MM.1S (cell line): ENCODE results near the gene FSHB.
A peak's percentile ranks its signal among the peaks of the same experiment; 100 is the strongest.

Experiments used
- DNase-seq: peaks from one replicate; pipeline ENCODE4 v3.0.0-alpha.2; 2015
- H2AFZ ChIP-seq: fragments of 300-600 bp; sonication (generic); 2 replicates; pipeline ENCODE4 v1.6.0; 2016; ENCODE audit warnings: antibody characterized with exemption, low read length
- H3F3A ChIP-seq: fragments of 300-600 bp; sonication (generic); 2 replicates; pipeline ENCODE4 v1.6.1; 2016; ENCODE audit warnings: mild to moderate bottlenecking, antibody characterized with exemption, low read length, moderate library complexity, mixed read lengths; ENCODE audit not compliant: insufficient read depth
- H3K27ac ChIP-seq: fragments of 300-600 bp; sonication (generic); 2 replicates; pipeline ENCODE4 v1.5.1; 2016; ENCODE audit warnings: mild to moderate bottlenecking, low read length
- H3K27me3 ChIP-seq: fragments of 300-600 bp; sonication (generic); replicated peaks from 2 replicates; pipeline ENCODE4 v1.6.0; 2016; ENCODE audit warnings: low read length; ENCODE audit not compliant: insufficient read depth
- H3K36me3 ChIP-seq: fragments of 300-600 bp; sonication (generic); replicated peaks from 2 replicates; pipeline ENCODE4 v1.6.1; 2016; ENCODE audit warnings: mild to moderate bottlenecking, low read length, mixed read lengths; ENCODE audit not compliant: insufficient read depth
- H3K4me1 ChIP-seq: fragments of 300-600 bp; sonication (generic); 2 replicates; pipeline ENCODE4 v1.6.1; 2016; ENCODE audit warnings: low read length, mixed read lengths
- H3K4me2 ChIP-seq: fragments of 300-600 bp; sonication (generic); 2 replicates; pipeline ENCODE4 v1.6.0; 2016; ENCODE audit warnings: low read depth, low read length
- H3K4me3 ChIP-seq: fragments of 300-600 bp; sonication (generic); 2 replicates; pipeline ENCODE4 v1.5.1; 2016; ENCODE audit warnings: low read length, mixed read lengths
- H3K79me2 ChIP-seq: fragments of 300-600 bp; sonication (generic); 2 replicates; pipeline ENCODE4 v1.6.1; 2016; ENCODE audit warnings: mixed run types, low read length, mixed read lengths
- H3K9ac ChIP-seq: fragments of 300-600 bp; sonication (generic); 2 replicates; pipeline ENCODE4 v1.6.1; 2016; ENCODE audit warnings: low read length, mixed read lengths
- H3K9me2 ChIP-seq: fragments of 300-600 bp; sonication (generic); replicated peaks from 2 replicates; pipeline ENCODE4 v1.6.1; 2016; ENCODE audit warnings: mild to moderate bottlenecking, low read length, mixed read lengths; ENCODE audit not compliant: insufficient read depth
- H3K9me3 ChIP-seq: fragments of 300-600 bp; sonication (generic); replicated peaks from 2 replicates; pipeline ENCODE4 v1.6.1; 2016; ENCODE audit warnings: mild to moderate bottlenecking, low read length, mixed read lengths; ENCODE audit not compliant: insufficient read depth
- H4K20me1 ChIP-seq: fragments of 300-600 bp; sonication (generic); 2 replicates; pipeline ENCODE4 v1.6.1; 2016; ENCODE audit warnings: mild to moderate bottlenecking, low read length, moderate library complexity, mixed read lengths; ENCODE audit not compliant: insufficient read depth
- EZH2 ChIP-seq: fragments of 300-600 bp; sonication (generic); optimal IDR thresholded peaks from 2 replicates; pipeline ENCODE3; 2017; ENCODE audit warnings: low read depth, mild to moderate bottlenecking, antibody characterized with exemption, low read length, mixed read lengths
- EZH2phosphoT487 ChIP-seq: fragments of 300-600 bp; sonication (generic); IDR thresholded peaks from 2 replicates; pipeline ENCODE4 v1.6.1; 2018; ENCODE audit warnings: antibody characterized with exemption, low read length
- TF ChIP-seq, protein P1 (sequence below): fragments of 300-600 bp; sonication (generic); IDR thresholded peaks from 2 replicates; pipeline ENCODE4 v1.5.1; 2016; ENCODE audit warnings: antibody characterized with exemption, low read length, mixed read lengths

The FSHB gene

DNA sequence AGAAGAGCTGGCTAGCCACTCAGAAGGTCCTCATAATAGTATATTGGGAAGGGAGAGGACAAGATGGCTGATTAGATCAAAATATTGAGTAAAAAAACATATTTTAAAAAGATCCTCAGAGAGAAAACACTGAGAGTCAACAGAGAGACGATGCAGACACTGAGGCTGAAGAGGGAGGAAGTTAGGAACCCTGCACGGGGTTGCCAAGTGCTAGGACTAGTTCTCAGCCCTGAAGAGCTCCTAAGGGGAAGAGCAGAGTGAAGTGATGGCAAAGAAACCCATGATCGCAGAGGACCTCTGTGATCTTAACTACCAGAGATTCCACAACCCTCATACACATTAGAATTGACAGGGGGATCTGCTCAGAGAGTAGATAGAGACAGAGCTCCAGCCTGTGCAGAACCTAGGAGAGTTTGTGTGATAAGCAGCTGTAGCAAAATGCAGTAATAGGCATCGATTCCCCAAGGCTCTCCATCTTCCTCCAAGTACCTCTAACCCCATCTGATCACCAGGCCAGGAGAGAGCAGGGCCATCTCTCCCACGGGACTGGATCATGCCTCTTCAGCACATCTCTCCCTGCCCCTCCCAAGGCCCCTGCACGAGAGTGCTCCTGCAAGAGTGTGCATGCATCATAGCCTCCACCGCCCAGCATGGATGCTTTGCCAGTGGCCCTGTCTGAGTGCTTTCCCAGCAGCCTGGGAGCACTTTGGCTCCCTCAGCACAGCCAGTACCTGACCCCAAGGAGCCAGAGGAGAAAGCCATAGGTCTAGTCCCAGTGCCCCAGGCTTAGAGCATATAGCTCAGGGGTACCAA lies 50.9 kb downstream of the FSHB start:
- DNase-seq, result no peak
- Histone ChIP-seq H3K36me3 (no peaks in the 10 kb centered on the region), H4K20me1 (no peaks in the 10 kb centered on the region), H3K9ac (no peak overlapping the region), H3F3A (no peaks in the 10 kb centered on the region), H3K4me3 (no peak overlapping the region), H3K4me2 (peak overlapping the region; percentile 45; the same call in 1 of the 2 replicates), H2AFZ (peak overlapping the region; percentile 7; the same call in 1 of the 2 replicates), H3K9me2 (no peaks in the 10 kb centered on the region), H3K27ac (no peak overlapping the region), H3K4me1 (peaks cover 18% of the 10 kb centered on the region), H3K79me2 (no peaks in the 10 kb centered on the region), H3K27me3 (no peaks in the 10 kb centered on the region), H3K9me3 (no peaks in the 10 kb centered on the region)
- no peak for TF ChIP-seq EZH2phosphoT487
- TF ChIP-seq, protein P1, sequence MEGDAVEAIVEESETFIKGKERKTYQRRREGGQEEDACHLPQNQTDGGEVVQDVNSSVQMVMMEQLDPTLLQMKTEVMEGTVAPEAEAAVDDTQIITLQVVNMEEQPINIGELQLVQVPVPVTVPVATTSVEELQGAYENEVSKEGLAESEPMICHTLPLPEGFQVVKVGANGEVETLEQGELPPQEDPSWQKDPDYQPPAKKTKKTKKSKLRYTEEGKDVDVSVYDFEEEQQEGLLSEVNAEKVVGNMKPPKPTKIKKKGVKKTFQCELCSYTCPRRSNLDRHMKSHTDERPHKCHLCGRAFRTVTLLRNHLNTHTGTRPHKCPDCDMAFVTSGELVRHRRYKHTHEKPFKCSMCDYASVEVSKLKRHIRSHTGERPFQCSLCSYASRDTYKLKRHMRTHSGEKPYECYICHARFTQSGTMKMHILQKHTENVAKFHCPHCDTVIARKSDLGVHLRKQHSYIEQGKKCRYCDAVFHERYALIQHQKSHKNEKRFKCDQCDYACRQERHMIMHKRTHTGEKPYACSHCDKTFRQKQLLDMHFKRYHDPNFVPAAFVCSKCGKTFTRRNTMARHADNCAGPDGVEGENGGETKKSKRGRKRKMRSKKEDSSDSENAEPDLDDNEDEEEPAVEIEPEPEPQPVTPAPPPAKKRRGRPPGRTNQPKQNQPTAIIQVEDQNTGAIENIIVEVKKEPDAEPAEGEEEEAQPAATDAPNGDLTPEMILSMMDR, result no peak
- no peak for TF ChIP-seq EZH2

- Histone ChIP-seq H3K36me3 (no peaks in the 10 kb centered on the region), H3K9ac (no peak overlapping the region), H3F3A (no peaks in the 10 kb centered on the region), H3K4me1 (peaks cover 18% of the 10 kb centered on the region), H3K27me3 (no peaks in the 10 kb centered on the region), H2AFZ (0 out of 2 replicates have a peak overlapping the region, but pooled peaks have one; percentile 7), H4K20me1 (no peaks in the 10 kb centered on the region), H3K9me3 (no peaks in the 10 kb centered on the region), H3K79me2 (no peaks in the 10 kb centered on the region), H3K9me2 (no peaks in the 10 kb centered on the region), H3K27ac (no peak overlapping the region), H3K4me3 (no peak overlapping the region), H3K4me2 (peak overlapping the region; percentile 45; the same call in 1 of the 2 replicates)
- TF ChIP-seq, protein P1, result no peak
- no peak for TF ChIP-seq EZH2phosphoT487
- TF ChIP-seq EZH2, result no peak
- peak; percentile 86 for DNase-seq
These were observed 51.4 kb downstream of the FSHB start for GRCh38 chr11:30282289-30282631.
